ENCODE data around the gene OR52A5.

OR52A5 gene

DNA sequence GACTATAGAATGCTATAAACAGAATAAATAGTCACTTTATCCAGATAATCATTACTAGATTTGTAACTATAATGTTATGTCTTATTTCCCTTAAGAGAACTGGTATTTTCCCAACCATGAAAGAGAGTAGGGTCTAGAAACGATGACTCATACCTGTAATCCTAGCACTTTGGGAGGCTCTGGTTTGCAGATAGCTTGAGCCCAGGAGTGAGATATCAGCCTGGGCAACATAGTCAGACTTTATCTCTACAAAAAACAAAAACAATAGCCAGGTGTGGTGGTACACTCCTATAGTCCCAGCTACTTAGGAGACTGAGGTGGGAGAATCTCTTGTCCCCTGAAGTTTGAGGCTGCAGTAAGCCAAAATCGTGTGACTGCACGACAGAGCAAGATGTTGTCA, 30.9 kb downstream of the OR52A5 start:
- no peak for DNase-seq

DNA sequence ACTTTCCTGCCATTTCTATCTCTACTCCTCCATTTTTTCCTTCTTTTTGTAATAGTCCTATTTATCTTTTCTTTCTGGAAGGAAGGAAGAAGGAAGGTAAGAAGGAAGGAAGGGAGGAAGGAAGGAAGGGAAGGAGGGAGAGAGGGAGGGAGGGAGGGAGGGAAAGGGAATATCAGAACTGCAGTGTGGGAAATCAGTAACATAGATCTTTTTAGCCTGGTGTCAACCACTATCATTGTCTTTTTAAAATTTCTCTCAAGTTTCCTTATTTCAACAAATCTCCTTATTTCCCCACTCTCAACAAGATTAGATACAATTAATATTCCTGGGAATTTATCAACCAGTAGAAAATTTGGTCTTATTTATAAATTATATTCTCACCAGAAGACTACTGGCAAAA, 35.1 kb downstream of the OR52A5 start:
- no peak for DNase-seq

DNA sequence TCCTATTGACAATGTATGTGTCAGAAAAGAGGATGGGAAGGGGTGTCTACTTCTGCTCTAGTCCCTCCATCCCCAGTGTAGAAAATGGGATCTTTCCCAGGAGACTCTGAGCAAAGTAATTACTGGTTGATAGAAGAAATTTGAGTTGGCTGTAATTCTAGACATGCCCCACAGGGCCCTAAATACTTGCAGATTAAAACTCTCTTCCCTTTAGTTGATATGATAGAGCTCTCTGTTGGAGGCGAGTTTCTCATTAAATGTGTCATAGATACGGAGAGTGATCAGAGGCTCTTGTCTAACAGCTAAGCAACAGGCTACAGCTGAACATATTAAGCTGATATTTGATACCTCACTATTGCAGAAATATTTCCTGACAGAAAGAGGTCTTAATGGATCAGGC, 35.9 kb downstream of the OR52A5 start:
- no peak for DNase-seq

DNA sequence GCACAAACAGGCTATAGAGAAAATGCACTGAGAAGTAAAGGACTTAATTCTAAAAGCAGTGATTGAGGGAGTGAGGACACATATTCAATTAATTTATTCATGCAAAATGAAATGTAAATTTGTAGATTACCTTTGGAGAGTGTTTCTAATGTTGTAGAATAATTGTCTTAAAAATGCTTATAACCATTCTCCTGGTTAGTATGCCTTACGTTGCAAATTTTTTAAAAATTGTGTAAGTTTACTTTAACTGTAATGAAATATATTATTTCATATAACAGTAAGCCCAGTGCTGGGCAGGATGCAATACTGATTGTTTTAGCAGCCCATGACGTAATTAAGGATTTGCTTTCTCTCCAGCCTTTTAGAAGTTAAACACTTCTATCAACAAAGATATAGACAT, 42.1 kb downstream of the OR52A5 start:
- no peak for DNase-seq

DNA sequence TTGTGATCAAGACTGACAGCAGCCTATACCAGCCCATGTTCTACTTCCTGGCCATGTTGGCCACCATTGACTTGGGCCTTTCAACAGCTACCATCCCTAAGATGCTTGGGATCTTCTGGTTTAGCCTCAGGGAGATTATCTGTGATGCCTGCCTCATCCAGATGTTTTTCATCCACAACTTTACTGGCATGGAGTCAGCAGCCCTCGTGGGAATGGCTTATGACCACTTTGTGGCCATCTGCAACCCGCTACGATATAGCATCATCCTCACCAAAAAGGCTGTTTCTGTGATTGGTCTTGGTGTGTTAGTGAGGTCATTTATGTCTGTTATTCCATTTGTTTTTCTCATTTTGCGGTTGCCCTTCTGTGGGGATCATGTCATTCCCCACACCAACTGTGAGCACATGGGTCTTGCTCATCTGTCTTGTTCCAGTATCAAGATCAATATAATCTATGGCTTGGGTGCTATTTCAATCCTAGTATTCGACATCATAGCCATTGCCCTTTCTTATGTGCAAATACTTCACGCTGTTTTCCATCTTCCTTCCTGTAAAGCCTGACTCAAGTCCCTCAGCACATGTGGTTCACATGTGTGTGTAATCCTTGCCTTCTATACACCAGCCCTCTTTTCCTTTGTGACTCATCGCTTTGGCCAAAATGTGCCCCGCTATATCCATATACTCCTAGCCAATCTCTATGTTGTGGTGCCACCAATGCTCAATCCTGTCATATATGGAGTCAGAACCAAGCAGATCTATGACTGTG, 45.2 kb downstream of the OR52A5 start:
- no peak for DNase-seq

DNA sequence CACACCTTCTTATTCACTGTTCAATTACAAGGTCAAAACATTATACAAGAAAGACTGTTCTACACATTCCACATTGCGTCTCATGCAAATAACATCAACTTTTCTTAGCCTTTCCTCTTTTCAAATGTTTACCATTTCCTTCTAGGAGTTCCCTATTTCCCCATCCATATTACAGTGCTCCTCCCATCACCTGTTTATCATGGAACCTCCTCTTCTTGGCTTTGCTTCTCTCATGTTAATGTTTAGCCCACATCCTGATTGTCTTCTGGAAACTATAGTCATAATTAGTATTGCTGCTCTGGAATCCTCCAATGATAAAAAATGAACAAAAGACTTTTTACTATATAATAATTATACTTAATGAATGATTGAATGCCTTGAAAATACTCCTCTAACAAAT, 47.5 kb downstream of the OR52A5 start:
- DNase-seq, result no peak

DNA sequence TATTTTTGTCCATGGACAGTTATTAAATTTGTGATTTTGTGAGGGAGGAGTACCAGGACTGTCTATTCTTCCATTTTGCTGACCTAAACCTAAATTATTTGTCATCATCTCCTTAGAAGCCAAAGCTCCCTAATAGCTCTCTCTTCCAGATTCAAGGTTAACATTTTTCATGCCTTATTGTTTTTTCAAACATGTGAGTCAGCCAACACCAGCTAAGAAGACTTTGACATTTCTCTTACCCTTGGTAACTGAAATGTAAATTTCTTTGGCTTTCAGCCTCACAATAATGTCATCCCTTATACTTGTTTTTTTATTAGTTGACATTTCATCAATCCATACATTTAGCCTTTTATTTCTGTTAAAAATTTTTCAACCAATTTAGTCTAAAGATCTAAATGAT, 49.6 kb downstream of the OR52A5 start:
- DNase-seq, result no peak

DNA sequence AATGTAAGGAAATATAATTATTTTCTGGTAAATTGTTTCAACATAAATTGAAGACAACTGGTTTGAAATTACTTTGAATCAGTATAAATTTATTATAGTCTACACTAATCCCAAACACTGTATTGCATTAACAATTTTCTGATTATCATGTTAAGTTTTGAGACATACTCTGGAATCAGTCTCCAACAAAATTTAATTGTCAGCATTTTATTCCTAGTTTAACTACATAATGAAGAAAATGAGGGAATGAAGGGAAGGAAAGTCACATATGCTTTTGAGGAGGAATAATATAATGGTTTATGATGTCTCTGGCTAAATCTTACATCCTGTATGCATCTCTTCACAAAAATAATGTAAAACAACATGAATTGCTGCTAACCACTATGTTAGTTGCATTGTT, 54.6 kb downstream of the OR52A5 start:
- no peak for DNase-seq

DNA sequence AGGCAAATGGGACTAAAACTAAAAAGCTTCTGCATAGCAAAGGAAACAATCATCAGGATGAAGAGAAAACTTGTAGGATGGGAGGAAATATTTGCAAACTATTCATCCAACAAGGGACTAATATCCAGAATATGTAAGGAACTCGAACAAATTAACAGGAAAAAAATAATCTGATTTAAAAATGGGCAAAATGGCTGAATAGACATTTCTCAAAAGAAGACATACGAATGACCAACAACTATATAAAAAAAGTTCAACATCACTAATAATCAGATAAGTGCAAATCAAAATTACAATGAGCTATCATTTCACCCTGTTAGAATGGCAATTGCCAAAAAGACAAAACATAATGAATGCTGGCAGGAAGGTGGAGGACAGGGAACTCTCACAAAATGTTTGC, 56.8 kb downstream of the OR52A5 start:
- no peak for DNase-seq
